ENCODE data around the gene LACTBL1. TPM values are rescaled to one million over a fixed set of nuclear protein-coding genes. Genes with fewer than 3 reads are reported as not detected.
A peak's percentile ranks its signal among the peaks of the same experiment; 100 is the strongest.

The LACTBL1 gene
- total RNA-seq, 1 experiment from 2014 or later = not detected

GRCh38 chr1:23019094-23019862 is 46.6 kb upstream of the LACTBL1 start, which contains the start of gene KDM1A:
KDM1A (plus strand) TSS chr1:23019468; CDS start chr1:23019597, 129 bp downstream.
- no peak within 1 kb of the TSS for H2AK5ac ChIP-seq (ENCODE audit: insufficient read length, low read length)
- peak within 1 kb of the TSS; percentile 61 for H3K14ac ChIP-seq (ENCODE audit: insufficient read depth, low read length)
- peak within 1 kb of the TSS; percentile 90 for H3K18ac ChIP-seq (ENCODE audit: insufficient read length, low read depth, low read length)
- peaks cover 23 to 25% of the 10 kb centered on the region in 2 experiments for H3K9me3 Mint-ChIP-seq
- no peaks in the 10 kb centered on the region for H4K20me1 ChIP-seq (ENCODE audit: control insufficient read depth, insufficient read depth, insufficient read length)
- H3K4me1 ChIP-seq (ENCODE audit: insufficient read depth, low read length) = no peaks in the 10 kb centered on the region
- H2BK12ac ChIP-seq (ENCODE audit: insufficient read length, low read depth, low read length) = no peak within 1 kb of the TSS
- no CpG with 5 or more reads among the region's 85 CpGs for WGBS (ENCODE audit: extremely low coverage, insufficient read length, low lambda C conversion rate)
- H2AFZ ChIP-seq (ENCODE audit: low read length) = no peak within 1 kb of the TSS
- no peak within 1 kb of the TSS for H3K23ac ChIP-seq (ENCODE audit: insufficient read length, low read depth, low read length)
- H3T11ph ChIP-seq (ENCODE audit: low read length) = no peak within 1 kb of the TSS
- peak within 1 kb of the TSS; percentile 90 to 97 for H3K4me3 Mint-ChIP-seq
- no peak within 1 kb of the TSS for H4K91ac ChIP-seq (ENCODE audit: insufficient read length, low read depth, low read length)
- H3K56ac ChIP-seq (ENCODE audit: insufficient read length, low read depth, low read length) = no peak within 1 kb of the TSS
- no peak within 1 kb of the TSS for H3K27ac ChIP-seq (ENCODE audit: insufficient read length, low read depth, low read length)
- no peaks in the 10 kb centered on the region for H3K23me2 ChIP-seq (ENCODE audit: insufficient read length, low read depth, low read length, poor library complexity, severe bottlenecking)
- H3K9ac ChIP-seq (ENCODE audit: extremely low read depth, insufficient read length, low read length) = peak within 1 kb of the TSS; percentile 91
- DNase-seq = peak; percentile 95
- TF ChIP-seq CTCF (conservative IDR thresholded peaks at IDR 0.05) = peak; percentile 34; the same call in 2 of the 3 replicates
- no peaks in the 10 kb centered on the region for H3K27me3 Mint-ChIP-seq (ENCODE audit: low read depth)
- no peak within 1 kb of the TSS for H2BK120ac ChIP-seq (ENCODE audit: low read depth, low read length, poor library complexity, severe bottlenecking)
- no peaks in the 10 kb centered on the region for H3K9me3 ChIP-seq (ENCODE audit: control insufficient read depth, low read depth, low read length)
- no peak within 1 kb of the TSS for H2BK20ac ChIP-seq (ENCODE audit: low read depth, low read length, poor library complexity, severe bottlenecking)
- no peaks in the 10 kb centered on the region for H3K27me3 ChIP-seq (ENCODE audit: insufficient read depth, low read length)
- no peak within 1 kb of the TSS for H4K8ac ChIP-seq (replicated peaks; ENCODE audit: insufficient read length, low read depth, low read length)
- peaks cover 24 to 37% (median 37%) of the 10 kb centered on the region in 3 experiments for H3K36me3 Mint-ChIP-seq (ENCODE audit: insufficient read depth in 1 of 3, low read depth in 3 of 3)
- H3K27ac Mint-ChIP-seq = peak within 1 kb of the TSS; percentile 94 to 99 (median 96)
- H3K79me2 ChIP-seq (ENCODE audit: insufficient read depth, low read length) = peaks cover 45% of the 10 kb centered on the region
- no peak within 1 kb of the TSS for H2BK5ac ChIP-seq (ENCODE audit: insufficient read length, low read length)
- H3K4ac ChIP-seq (ENCODE audit: low read depth, low read length) = no peak within 1 kb of the TSS; the same call in 1 of the 2 replicates
- no peak within 1 kb of the TSS for H2BK15ac ChIP-seq (ENCODE audit: low read depth, low read length)
- H3K79me1 ChIP-seq (ENCODE audit: insufficient read depth, low read depth, low read length, poor library complexity, severe bottlenecking) = no peaks in the 10 kb centered on the region
- H3K4me2 ChIP-seq (ENCODE audit: insufficient read depth, insufficient read length, low read length) = peak within 1 kb of the TSS; percentile 78
- peaks cover 12 to 27% of the 10 kb centered on the region in 2 experiments for H3K4me1 Mint-ChIP-seq
- peak within 1 kb of the TSS; percentile 12 for H4K5ac ChIP-seq (ENCODE audit: insufficient read length, low read depth, low read length)
